ENCODE data around the gene ITM2C. TPM values are rescaled to one million over a fixed set of nuclear protein-coding genes. Genes with fewer than 3 reads are reported as not detected.
A peak's percentile ranks its signal among the peaks of the same experiment; 100 is the strongest.

ITM2C gene
- polyA plus RNA-seq, 1 donor, result 138 TPM

DNA sequence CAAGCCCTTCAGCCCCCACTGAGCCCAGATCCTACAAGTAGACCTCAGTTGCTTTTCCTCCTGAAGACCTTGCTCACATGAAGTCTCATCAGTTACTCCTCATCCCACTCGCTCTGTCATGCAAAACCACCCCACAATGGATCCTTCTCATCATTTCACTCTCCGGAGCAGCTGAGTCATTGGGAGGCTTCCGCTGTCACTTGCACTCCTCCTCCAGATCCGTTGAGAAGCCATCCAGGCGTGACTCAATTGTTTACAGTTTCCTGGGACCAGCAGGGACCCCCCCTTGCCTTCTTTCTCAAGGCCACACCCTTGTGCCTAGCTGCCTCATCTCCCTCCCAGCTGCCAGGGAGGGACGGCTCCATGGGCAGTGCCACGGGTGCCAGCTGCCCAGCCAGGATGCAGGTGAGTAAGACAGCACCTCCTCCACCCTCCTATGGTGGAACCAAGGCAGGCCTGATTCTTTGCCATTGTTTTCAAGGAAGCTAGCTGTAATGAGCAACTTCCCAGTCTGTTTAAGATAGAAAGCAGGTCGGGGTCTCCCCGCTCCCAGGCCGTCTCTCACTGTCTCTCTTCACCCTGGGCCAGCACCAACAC is 44.0 kb downstream of the ITM2C start:
- DNase-seq, result no peak

DNA sequence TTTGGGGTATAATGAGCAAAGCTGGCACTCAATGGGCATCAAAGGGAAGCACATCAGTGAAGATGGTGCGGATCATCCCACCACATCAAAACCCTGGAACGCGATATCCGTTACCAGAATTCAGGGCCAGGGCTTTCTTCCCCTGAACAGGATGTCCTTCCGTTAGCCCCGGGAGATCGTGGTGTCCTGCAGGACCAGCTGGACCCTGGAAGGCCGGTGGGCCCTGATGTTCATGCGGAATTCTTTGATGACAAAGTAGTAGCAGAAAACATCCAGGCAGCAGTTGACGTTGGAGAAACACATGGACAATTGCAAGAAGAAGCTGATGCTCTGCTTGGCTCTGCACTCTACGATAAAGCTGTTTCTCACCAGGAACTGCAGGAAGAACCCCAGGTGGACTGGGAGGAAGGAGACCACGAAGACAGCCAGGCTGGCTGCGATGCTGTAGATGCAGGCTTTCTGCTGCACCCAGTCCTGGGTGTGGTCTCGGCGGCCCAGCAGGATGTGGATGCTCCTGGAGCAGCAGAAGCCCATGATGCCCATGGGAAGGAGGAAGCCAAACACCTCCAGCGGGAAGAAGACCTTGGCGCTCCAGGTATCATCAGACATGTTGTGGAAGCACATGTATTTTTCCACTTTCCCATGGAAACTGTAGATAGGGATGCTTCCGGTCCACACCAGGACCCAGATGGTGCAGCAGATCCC is 45.3 kb downstream of the ITM2C start:
- no peak for DNase-seq

DNA sequence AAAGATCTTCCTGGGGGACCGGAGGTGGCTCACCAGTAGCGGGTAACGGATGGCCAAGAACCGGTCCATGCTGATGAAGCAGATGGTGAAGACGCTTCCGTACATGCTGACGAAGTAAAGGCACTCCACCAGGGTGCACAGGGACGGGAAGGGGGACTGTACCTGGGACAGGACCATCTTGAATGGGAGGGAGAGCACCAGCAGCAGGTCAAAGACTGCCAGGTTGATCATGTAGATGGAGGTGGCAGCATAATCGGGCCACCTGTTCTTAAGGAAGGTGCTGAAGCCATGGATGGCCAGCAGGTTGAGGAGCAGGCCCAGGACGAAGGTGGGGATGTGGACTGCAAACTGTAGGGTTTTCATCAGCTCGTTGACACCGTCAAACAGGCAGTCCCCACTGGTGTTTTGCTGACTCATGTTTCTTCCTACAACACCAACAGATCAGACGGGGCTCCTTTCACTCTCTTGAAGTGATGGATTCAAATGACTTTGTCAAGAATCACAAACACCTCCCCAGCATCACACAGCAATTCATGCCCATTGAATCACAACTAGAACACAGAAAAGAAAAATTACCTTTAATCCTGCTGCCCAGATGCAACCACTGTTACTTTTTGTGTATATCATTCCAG is 45.9 kb downstream of the ITM2C start:
- DNase-seq, result no peak

GRCh38 chr2:230912046-230912445 is 47.3 kb downstream of the ITM2C start:
- DNase-seq, result no peak

DNA sequence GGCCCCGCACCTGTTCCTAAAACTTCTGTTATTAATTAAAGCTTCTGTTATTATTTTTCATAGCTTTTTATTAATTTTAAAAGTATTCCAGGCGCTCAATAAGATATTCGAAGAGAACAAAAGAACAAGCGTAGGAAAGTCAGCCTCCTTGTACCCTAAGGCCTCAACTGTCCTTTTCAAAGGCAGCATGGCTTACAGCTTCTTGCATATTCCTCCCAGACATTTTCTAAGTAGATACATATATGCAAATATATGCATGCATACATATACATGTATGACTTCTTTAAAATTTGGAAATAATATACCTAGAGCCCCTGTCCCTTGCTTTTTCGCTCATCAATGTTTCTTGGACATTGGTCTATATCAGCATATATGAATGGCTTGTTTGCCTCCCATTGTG is 48.0 kb downstream of the ITM2C start:
- DNase-seq, result no peak

DNA sequence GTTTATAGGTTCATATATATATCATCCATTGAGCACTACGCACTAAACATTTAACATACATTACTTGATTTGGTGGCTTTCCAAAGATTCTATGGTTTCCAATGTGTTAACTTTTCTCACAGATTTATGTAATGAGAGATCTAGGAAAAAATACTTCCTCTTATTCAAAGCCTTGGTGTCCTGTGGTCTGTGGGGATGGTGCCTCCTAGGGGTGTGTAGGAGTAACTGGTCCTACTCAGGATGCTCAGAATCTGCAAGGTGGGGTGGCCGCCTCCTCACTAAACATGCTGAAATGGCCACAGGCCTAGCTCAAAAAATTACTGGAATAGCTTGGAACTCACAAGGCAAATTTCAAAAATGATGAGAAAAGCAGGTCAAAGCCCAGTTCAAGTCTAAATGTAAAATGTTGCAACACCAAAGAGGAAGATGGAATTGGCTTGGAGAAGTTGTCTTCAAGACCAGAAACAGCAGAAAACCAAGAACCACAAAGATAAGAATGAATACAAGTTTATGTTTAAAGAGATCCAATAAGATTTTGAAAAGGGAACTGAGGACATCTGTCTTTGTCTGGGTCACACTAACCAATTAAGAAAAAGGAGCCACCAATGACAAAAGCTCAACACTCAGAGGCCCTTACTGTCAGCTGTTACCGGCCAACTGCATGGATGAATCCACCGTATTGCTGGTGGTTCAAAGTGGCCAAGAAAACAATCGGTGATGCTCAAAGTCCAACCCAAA is 48.8 kb downstream of the ITM2C start:
- peak; percentile 47 for DNase-seq

- DNase-seq, result no peak
Measured at GRCh38 chr2:230914886-230915285, 50.1 kb downstream of the ITM2C start.

GRCh38 chr2:230915319-230915718 is 50.6 kb downstream of the ITM2C start:
- DNase-seq, result no peak

DNA sequence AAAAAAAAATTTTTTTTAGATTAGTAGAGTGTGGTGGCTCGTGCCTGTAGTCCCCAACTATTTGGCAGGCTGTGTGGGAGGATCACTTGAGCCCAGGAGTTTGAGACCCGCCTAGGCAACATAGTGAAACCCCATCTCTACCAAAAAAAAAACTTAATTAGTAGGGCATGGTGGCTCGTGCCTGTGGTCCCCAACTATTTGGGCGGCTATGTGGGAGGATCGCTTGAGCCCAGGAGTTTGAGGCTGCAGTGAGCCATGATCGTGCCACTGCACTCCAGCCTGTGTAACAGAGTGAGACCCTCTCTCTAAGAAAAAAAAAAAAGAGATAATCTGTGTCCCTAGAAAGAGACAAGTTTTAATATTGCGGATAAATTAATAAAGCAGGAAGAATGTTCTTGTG is 51.5 kb downstream of the ITM2C start:
- DNase-seq, result no peak

DNA sequence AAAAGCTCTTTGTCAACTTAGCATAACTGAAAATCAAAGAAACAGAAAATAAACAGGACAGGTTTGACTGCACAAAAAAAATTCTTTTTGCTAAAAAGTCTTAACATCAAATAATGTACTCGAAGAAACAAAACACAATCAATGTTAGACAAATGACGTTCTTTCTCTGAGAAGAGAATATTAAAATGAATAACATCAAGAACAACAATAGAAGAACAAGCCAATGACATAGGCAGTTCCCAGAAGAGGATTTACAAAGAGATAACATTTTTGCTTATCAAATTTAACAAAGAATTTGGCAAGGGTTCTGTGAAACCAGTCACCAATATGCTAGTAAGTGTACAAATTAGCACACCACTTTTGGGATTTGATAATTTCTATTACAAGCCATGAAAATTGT is 54.5 kb downstream of the ITM2C start:
- no peak for DNase-seq

GRCh38 chr2:230919681-230920080 is 54.9 kb downstream of the ITM2C start:
- DNase-seq, result no peak

DNA sequence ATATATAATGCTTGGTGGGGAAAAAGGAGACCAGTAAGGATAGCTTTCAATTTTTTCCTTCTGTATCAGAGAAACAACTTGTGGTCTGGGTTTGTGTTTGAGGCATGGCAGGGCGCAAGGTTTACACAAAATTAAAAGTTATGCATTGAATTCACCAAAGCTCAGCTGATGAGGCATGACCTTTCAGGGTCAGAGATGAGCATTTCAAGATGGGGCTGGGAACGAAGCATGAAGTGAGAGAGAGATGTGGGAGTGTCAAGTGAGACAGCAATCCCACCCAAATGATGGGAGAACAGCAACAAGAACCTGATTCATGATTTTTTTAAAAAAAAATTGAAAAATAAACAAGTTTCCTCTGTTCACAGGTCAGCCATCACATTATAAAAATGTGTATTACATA is 55.4 kb downstream of the ITM2C start:
- no peak for DNase-seq

DNA sequence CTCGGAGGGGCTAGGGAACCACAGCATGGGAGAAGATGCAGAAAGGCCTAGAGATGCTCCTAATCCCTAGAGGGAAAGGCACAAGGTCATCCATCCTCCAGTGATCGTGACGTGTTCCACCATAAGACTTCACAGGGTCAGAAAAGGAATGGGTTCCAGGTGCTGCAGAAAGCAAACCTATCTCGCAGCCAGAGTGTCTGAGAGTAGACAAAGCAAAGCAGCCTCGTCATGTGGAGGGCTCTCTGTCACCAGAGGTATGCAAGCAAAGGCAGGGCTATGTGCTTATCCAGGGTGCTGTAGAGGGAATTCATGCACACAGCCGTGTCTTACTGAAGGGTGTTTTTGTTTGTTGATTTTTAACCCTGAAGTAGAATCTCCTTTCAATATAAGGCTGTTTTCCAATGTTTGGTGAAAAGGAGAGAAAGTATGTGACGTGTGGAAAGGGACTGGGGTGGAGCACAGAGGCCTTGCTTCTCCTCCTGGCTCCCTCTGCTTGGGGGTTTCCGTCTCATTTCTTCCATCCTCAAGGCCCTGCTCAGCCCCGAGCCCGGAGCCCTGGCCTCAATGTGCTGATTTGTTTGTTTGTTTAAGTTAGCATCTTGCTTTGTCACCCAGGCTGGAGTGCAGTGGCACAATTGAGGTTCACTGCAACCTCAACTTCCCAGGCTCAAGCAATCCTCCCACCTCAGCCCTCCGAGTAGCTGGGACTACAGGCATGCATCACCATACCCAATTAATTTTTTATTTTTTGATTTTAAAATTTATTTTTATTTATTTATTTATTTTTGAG is 57.3 kb downstream of the ITM2C start:
- DNase-seq, result no peak

DNA sequence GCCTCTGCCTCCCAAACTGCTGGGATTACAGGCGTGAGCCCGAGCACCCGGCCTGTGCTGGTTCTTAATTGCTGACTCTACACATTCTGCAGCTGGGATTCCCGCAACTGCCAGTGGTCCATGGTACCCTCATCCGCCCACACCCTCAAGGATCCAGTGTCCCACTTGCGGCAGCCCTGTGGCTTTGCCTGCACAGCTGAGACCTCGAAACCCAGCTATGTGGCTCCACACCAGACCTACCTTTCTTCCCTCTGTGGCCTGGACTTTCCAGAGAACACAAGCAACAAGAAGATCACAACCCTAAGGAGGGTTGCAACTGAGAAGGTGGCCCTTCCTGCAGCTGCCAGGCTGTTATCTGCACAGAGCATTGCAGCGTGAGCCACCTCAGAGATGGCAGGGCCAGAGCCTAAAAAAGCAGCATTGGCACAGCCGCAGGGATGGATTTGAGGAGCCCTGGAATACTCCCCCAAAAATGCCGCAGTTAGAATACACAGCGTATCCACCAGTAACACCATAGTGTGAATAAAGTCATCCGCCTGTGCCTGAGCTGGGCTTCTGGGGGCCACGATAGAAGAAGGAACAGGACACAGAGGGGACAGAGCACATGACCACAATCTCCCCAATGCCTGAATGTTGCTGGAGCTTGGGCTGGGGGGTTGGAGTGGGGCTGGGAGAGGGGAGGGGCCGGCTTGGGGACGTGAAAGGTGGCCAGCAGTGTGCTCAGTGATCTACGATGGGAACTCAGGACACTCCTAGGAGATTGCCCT is 58.4 kb downstream of the ITM2C start:
- no peak for DNase-seq

DNA sequence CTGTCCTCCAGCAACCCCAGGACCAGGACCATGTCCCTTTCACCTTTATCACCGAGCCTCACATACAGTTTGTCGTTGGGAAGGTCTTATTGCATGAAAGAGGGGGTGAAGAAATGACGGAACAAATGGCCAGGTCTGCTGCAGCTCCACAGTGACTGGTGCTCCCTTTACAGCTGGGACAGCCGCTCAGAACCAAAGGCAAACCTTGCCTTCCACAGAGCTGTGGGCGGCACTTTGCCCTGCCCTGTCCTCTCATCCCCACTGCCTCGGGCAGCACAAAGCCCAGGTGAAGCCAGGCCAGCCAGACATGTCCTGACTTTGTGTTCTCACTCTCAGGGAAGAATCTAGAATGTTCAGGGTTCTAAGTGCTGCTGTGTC is 59.3 kb downstream of the ITM2C start:
- no peak for DNase-seq

GRCh38 chr2:230924470-230925341 is 60.0 kb downstream of the ITM2C start, which contains the start of gene GPR55:
TSS of gene GPR55 (minus strand) at chr2:230925242. CDS start at chr2:230910962, 14,280 bp downstream.
- no peak for DNase-seq

GRCh38 chr2:230925443-230925878 is 60.7 kb downstream of the ITM2C start:
- DNase-seq, result no peak

- DNase-seq, result no peak
Measured at GRCh38 chr2:230925879-230926765, 61.4 kb downstream of the ITM2C start.

DNA sequence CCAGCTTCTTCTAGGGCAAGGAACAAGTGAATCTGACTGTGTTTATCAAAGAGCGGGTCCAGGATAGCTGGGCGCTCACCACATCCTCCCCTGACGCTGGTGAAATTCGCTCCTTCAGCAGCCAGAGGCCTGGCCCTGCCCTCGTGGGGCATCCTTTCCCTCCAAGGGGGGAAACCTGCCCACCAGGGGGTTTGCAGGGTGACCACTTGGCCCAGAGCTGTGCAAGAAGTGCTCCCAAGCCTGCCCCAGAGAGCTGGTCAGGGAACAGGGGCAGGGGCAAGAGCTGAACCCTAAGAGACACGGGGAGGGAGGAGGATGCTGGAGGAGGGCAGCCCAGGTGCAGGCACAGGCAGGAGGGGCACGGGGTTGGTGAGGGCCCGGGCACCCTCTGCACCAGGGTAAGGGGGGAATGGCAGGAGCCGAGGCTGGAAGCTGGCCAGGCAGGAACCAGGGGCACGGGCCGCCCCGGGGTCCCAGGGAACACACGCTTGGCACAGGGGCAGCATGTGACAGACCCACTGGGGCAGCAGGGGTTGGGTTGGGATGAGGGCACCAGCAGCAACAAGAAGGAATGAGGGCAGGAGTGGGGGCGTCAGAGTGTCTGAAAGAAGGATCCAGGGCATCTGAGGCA is 63.1 kb downstream of the ITM2C start:
- DNase-seq, result no peak
